GM18520 (cell line): Measurements from ENCODE around the gene MRE11.

Source experiments
- ATAC-seq: cut with Tn5 transposase; IDR thresholded peaks from one replicate; pipeline ENCODE4 v1.9.1; 2021; ENCODE audit not compliant: unreplicated experiment

Gene MRE11

DNA sequence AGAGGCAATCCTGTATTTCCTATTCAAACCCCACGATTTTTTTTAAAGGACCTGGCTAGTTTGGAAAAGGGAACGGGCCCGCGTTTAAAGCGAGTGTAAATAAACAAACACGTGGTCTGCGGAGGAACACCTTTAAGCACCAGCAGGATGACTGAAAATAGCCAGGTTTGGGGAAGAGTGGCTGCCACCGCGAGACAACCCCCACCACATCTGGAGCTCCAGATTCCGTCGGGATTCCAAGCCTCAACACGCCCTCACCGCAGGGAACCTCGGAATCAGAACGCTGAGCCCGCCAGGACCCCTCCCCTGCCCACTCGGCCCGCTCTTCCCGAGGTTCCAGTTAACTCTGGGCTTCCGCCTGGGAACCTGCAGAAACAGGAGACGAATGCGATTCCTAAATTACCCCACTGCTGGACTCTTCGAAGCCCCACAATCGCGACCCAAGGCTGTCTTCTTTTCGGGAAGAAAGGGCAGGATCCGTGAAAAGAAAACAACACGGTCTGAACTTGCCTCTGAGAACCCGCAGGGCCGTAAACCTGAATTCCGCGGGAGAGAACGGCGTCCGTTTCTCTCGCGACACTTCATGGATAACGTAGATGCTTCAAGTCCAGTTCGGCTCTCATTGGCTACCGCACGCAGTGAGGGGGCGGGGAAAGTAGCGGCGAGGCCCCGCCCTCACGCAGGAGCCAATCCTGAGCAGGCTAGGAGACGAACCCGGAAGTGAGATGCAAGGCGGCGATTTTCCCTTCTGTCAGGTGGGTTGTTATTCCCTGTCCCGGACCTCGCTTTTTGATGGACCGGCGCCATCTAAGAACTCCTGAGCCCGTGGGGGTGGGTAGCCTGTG, at the start of gene MRE11, which contains the start of gene ANKRD49:
TSS of gene MRE11 (minus strand) at position 564 of the 845 bp plus-strand sequence. CDS start 1,043 bp downstream, outside the sequence.
TSS of gene ANKRD49 (plus strand) at position 704 of the 845 bp plus-strand sequence. CDS start 2,710 bp downstream, outside the sequence.
- ATAC-seq: peak; percentile 100

DNA sequence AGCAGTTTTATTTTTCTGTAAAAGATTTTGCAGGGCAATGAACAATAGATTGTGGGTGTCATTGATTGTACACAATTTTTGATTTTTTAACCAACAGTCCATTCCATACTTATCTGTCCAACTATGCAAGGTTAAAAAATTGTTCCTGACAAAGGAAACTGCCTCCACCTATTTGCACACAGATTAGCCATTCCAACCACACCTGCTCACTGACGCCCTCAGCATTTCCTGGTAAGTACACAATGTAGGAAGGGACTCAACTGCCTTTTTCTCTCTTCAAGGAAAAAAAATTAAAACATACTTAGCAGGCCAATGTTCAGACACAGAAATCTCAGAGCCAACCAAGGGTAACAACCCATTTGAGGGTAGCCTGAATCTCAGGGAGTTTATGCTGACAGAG, 45.8 kb upstream of the MRE11 start:
- no peak for ATAC-seq

DNA sequence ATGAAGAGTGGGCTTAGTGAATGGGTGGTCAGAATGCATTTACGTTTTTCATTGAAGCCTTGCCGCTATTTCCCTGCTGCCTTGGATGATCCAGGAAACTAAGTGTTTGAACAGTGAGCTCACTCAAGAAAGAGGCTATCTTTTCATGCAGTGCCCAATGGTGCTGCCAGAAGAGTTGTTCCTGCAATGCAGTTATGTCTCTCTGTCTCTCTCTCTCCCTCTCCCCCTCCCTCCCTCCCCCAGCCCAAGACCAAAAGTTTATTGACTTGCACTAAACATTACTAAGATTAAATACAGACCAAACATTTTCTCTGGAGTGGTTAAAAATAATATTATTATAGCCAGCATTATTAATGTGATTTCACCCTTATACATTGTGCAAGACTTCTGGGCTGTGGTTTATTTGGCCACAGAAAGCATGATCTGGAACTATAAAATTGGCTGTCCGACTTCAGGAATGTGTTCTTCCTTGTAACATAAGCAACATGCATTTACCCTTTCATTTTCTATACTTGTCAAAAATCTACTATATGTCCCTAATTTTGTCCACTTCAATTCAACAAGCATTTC, 43.5 kb upstream of the MRE11 start:
- ATAC-seq: no peak

DNA sequence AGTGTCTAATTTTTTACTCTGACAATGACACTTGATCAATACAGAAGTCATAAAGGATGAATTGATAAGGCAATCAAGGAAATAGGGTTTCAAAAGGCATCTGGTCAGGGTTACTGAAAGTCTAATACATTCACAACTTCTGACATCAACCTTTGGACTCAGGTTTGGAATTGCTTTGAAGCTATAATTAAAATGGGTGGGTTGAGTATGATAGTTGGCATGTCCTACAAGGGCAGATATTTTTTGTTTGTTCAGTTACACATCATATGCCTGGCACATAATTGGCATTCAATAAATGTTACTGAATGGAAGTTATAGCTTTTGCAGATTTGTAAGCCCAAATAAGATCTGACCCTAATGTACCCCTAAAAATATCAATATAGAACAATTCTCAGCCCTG, 42.7 kb upstream of the MRE11 start:
- no peak for ATAC-seq

DNA sequence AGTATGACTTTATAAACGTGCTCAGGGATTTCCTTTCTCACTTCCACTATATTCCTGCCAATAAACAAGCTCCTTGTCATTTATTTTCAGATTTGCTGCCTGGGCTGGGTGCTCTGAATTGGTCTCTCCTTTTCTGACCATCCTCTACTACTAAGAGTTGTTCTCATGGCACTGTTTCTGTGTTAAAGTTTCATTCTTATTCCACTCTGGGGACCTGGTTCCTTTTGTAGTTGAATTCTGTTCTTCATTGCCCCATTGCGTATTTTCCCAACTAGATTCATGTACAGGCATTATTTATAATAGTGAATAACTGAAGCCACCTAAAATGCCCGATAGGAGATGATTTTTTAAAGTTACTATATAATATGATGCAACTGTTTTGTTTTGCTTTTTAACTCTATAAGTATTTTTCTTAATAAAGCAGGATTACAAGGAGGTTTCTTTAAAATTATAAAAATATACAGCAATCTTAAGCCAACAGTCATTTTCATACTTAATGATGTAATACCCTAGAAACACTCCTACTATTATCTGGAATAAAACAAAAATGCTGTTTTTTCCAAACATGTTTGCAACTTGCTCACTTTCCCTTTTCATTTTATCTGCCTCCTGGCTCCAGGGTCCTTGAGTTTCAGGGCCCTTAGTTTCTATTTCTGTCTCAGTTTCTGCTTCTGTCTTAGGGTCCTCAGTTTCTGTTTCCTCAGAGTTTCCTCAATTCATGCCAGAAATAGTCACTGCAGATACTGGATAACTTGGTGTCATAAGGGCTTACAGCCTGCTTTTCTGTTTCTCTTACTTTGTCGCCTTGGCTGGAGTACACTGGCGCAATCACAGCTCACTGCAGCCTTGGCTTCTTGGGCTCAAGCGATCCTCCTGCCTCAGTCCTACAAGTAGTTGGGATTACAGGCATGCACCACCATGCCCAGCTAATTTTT, 40.3 kb upstream of the MRE11 start:
- ATAC-seq: no peak

DNA sequence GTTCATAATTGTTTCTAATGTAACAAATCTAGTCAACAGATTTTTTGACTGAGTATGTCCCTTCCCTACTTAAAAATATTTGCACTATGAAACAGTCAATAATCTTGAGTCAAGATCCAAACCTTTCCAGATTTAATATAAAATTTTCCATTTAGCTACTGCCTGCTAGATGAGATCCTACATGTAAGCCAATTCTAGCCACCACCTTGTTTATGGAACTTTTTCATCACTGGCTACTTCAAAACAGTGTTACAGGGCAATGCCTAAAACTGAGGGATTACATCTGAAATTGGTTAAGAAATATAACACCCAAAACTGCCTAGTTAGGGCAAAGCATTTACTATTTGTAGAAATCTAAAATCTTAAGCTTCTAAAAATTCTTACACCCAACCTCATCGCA, 39.6 kb upstream of the MRE11 start:
- ATAC-seq: no peak

DNA sequence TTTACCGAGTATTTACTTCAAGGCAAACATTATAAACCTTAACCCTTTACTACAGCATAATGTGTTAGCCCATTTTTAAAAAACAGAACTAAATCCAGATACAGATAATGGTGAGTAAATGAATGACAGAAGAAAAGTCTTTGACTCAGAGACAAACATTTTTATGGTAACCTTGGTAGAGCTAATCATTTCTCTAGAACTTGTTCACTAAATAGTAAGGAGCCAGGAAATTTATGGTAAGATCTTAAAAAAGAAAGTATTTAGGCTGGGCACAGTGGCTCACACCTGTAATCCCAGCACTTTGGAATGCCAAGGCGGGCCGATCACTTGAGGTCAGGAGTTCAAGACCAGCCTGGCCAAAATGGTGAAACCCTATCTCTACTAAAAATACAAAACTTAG, 38.6 kb upstream of the MRE11 start:
- no peak for ATAC-seq

DNA sequence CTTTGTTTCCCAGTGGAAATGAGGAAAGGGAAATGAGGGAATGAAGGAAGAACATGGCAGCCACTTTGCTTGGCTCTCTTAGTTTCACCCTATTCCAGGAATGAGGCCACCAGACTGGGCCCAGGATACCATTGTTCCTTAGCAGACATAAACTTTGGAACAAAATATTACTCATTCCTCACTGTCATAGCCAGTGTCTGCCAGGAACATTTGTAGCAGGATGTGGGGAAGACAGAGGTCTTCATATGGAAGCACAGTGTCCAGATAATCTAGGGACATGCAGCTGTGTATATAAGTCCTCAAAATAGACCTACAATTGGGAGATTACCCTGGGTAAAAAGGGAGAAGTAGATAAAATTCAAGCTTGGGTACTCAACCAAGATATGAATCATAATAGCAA, 34.9 kb upstream of the MRE11 start:
- ATAC-seq: no peak

DNA sequence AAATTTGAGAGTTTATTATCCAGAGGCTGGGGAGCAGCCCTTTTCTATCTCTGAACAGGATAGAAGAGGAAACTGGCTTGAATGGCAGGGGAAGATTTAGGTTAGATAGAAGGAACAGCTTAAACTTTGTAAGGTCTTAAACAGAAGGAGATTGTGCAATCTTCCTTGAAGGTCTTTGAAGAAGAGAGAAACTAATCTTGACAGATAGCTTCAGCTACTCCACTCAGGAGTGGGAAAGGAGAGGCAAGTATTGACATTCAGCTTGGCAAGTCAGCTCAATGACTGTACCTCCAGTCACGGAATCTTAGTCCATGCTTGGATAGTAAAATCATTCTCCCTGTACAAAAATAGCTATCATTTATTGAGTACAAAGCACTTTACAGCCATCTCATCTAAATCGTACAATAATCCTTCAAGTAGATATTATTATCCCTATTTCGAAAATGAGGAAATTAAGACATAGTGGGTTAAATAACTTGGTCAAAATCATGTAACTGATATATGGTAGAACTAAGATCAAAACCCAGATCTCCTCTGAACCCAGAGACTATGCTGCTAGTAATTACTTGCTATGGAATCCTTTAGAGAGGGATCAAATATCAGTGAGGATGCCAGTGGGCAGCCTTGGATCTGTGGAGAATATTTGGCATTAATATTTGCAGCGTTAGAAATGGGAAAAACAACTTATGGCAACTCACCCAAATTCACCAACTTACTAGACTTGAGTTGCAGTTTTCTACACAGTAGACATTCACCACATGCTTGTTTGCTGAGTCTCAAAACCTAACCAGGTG, 33.2 kb upstream of the MRE11 start:
- ATAC-seq: no peak

DNA sequence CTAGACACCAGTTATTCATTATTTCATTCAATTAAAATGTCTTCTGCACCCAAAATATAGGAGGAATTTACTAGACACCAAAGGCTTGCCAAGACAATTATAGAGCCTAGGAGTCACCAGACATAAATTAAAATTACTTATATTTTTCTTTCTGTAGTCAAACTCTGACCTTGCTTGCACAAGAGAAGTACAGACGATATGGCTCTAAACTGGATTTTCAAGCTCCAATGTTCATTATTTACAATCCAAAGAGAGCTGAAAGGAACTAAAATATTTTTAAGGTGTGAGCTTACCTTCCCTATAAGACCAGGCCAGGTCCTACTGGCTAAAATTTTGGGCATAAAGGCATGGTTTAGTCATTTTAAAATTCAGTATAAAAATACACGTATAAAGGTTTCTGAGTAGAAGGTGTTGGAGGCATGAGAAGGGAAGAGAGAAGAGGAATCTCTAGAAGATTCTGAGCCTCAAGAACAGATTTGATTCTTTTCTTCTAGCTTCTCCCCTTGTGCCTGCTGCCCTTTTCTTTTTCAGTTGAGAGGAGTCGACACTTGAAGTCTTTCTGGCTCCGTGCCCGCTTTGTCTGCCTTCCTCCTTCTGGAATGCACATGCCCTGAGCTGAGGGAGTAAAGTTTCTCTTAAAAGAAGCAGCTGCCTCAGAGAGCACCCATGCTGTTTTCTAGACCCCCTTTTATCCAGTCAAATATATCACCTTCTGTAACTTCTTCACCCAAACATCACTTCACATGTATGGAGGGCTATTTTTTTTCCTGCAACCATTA, 32.1 kb upstream of the MRE11 start:
- ATAC-seq: no peak

DNA sequence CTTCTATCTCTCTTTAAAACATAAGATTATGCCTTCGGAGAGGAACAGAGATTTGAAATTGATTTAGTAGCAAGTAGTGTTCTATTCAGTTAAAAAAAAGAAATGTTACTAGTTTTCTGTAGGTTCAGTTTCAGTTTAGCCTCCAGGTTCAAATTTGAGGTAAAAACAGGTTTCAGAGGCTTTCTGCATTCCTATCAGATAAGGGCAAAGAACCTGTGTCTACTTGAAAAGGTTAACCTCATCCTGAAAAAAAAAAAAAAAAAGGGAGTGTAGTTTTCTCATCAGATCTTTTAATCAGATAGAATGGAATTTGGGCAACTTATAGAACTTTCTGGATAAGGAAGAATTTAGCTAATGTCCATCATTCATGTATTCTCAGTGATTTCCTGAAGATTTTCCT, 30.7 kb upstream of the MRE11 start:
- ATAC-seq: no peak

DNA sequence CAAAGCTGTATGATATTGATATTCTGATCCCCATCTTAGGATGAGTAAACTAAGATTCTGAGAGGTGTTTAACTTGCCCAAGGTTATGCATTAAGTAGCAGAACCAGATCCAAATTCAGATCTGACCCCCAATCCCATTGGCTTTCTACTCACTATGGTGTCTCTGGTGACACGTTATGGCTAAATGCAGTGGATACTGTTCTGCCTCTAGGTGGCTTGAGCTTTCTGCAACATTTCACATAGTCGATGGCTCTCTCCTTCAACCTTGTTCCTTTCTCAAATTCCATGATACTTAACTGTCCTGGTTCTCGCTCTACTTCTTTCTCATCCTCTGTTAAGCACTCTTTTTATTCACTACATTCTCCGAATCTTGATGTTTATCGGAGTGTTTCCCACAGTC, 28.0 kb upstream of the MRE11 start:
- no peak for ATAC-seq

DNA sequence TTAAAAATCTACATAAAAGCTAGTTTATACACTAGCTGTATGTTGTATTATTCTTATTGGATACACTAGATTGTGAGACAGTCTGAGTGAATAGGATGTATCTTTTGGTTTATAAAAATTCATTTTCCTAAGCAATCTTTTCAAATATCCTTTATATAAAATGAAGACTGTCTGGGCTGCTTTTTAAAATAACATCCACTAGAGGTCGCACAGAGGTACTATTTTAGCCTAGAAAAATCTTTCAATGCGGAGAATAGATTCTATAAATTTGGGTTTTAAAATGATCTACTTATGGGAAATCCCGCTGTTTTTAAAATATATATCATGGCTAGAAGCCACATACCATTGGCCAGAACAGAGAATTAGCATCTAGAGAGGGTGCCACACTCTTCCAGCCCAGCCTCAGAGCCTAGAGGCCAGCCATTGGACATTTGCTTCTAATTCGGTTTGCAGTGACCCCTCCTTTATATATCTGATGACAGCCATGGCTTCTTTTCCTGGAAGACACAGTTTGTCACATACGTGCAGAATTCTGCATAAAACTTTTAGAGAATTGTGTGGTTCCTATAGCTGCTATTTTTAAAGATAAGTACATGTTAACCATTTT, 25.9 kb upstream of the MRE11 start:
- no peak for ATAC-seq

DNA sequence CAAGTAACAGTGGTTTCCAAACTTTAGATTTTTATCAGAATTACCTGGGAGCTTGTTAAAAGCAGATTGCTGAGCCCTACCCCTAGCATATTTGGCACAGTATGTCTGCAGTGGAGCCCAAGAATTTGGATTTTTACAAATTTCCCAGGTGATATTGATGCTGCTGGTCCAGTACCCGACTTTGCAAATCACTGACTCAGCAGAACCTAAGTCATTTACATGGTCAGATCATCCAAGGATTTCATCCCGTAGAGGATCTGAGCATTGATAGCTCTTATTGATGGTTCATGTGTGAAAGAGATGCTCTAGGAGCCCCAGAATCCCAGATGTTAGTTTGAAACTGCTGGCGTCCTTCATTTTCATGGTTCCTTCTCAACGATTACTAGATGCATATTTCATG, 24.7 kb upstream of the MRE11 start:
- ATAC-seq: no peak

DNA sequence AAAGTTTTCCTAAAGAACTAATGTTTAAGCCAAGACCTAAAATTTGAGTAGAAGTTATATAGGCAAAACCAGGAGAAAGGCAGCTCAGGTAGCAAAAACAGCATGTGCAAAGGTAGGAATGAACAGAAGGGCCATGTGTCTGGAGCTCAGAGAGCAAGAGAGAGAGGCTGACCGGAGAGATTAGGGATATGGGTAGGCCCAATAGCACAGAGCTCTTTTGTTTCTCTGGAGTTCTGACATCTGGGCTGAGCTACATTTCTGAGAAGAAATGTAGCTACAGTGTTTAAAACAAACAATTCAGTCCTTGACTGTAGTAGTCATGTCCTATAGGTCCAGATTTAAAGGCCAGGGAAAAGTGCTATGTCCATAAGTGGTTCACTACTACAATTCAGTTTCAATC, 23.1 kb upstream of the MRE11 start:
- ATAC-seq: no peak

DNA sequence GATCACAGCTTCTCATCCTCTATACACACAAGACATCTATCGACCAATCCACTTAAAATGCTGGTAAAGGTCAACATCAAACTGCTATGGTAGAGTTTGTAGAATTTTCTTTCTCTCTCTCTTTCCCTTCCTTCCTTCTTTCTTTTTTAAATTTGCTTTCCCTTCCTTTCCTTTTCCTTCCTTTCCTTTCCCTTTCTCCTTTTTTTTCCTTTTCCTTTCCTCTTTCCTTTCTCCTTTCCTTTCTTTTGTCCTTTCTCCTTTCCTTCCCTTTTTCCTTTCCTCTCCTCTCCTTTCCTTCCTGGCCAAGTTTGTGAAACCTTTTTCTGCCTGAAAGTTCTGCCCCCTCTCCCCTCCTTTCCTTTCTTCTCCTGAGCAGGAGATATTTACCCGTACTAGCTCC, 21.8 kb upstream of the MRE11 start:
- ATAC-seq: no peak

DNA sequence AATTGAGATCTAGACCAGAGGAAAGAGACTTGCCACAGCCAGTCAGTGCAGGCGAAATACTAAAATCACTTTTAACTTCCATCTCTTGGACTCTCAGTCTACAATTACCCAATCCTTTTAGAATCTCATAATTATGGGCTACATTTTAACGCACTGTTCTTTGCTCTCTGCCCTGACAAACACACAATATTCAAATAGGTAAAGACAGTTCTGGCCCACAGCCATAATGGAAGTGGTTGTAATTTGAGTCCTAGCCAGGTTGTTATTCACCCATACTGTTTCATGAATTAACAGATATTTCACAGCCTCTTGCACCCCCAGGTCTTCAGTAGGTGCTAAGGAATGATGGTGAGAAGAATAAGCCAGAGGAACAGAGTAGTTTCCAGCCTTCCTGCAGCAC, 19.4 kb upstream of the MRE11 start:
- ATAC-seq: no peak

DNA sequence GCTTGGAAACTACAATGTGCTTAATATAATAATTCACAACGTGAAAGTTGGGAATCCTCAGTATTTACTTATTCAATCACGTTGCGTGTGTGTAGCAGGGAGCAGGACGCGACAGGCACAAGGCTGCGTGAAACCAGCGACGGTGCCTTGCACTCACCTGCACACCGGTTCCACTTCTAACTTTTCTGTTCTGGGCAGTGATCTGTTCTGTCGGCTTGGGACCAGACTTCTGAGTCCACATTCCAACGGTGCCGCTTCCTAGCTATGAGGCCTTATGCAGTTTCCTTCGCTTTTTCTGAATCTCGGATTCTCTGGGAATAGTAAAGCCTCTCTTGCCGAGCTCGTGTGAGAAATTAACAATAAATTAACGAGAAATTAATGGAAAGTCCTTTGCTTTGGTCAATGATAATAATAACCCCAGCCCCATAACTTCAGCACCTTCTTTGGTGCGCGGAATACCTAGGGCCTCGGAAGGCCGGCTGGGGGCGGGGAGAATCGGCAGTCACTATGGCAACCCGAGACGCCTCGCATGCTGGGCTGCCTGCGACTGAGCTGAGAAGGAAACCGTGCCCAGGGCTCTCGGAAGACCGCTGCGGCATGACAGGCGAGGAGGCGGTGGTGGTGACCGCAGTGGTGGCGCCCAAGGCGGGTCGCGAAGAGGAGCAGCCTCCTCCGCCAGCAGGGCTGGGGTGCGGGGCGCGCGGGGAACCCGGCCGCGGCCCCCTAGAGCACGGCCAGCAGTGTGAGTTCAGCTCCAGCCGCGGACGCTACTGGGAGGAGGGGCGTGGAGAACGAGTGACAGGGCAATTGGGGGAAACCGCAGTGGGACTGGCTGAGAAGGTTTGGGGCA, 18.5 kb upstream of the MRE11 start, which contains the start of gene C11orf97:
TSS of gene C11orf97 (plus strand) at position 530 of the 850 bp plus-strand sequence. CDS start at position 598, 68 bp downstream.
- peak; percentile 70 for ATAC-seq
